Activated CD4-positive, alpha-beta T cell treated with anti-CD3 and anti-CD28 coated beads, Interleukin-2, amount 50 U/mL, for 24 hours (primary cell): ENCODE measurements around the gene TOE1.
A peak's percentile ranks its signal among the peaks of the same experiment; 100 is the strongest.

Source experiments
- DNase-seq, 2 donors: peaks; one replicate each; pipeline ENCODE4 v3.0.0-alpha.2; 2020; ENCODE audit warnings: low read depth in 1 of 2, low spot score in 1 of 2

TOE1 gene

GRCh38 chr1:45326627-45327623 is 13.0 kb upstream of the TOE1 start, which contains the start of gene HPDL:
Gene HPDL (plus strand): TSS chr1:45326895. CDS start chr1:45327149, 254 bp downstream.
- DNase-seq, result peak; percentile 48 to 72

- DNase-seq, result no peak
Measured at GRCh38 chr1:45327644-45328515, 12.1 kb upstream of the TOE1 start.

- no peak for DNase-seq
Measured at GRCh38 chr1:45328680-45329079, 11.3 kb upstream of the TOE1 start.

DNA sequence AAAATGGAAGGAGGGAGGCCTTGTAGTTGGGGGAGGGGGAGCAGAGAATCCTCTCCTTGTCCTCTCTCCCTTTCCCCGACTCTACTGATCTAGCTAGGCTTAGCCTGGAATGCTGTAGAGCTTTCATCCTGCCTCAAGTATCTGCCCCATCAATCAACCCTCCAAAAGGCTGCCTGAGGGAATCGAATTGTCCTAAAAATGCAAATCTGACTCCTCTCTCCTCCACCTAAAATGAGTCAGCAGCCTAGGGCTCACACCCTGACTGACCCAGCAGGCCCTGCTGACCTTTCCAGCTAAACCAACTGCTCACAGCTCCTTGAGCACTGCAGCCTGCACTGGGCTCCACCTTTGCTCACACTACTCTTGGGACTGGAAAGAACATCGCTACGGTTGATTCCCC is 10.5 kb upstream of the TOE1 start:
- no peak for DNase-seq

DNA sequence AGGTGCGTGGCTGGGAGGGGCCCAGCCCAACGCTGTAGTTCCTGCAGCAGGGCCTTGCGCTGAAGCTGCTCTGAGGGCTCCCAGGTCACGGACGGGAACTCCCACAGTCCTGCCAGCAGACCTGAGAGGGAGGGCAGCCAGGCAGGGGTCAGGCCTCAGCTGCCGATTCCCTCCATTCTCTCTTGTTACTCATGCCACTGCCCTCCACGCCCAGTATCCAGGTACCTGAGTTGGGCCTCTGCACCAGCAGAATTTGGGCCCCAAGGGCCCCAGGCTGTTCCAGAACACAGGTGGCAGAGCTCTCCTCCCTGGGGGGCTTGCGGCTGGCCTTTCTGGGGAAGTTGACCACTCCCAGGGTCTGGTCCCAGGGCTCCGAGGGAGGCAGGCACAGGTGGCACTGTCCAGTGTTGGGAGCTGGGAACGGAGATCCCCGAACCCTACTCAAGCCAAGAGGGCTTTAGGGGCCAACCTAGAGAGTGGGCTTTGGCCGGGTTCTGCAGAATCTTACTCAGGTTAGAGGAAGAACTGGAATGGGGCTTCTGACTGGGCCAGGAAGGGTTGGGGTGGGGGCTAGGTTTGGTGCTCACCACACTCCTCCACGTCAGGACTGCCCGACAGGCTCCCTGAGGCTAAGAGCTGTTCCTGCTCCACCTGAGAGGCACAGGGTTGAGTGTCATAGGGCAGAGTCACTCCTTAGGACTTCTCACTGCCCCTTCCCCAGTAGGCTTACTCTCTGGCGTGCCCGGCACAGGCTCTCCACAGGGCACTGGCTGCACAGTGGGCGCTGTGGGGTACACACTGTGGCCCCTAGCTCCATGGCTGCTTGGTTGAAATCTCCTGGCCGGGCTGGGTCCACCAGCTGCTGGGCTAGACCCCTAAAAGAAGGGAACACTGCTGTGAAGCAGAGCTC is 8.3 kb upstream of the TOE1 start:
- no peak for DNase-seq

DNA sequence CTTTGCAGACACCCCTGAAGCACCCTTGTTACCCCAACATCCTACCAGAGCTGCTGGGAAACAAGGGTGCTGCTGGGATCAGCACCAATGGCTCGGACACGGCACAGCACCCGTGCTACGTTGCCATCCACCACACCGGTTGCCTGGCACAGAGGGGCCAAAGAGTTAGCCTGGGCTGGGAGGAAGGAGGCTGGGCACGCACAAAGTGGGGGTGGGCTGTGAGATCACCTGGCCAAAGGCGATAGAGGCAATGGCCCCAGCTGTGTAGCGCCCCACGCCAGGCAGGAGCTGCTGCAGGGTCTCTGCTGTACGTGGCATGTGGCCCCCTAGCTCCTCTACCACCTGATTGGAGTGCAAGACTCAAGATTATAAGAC is 7.6 kb upstream of the TOE1 start:
- no peak for DNase-seq

- no peak for DNase-seq
Measured at GRCh38 chr1:45334308-45335245, 5.4 kb upstream of the TOE1 start.

DNA sequence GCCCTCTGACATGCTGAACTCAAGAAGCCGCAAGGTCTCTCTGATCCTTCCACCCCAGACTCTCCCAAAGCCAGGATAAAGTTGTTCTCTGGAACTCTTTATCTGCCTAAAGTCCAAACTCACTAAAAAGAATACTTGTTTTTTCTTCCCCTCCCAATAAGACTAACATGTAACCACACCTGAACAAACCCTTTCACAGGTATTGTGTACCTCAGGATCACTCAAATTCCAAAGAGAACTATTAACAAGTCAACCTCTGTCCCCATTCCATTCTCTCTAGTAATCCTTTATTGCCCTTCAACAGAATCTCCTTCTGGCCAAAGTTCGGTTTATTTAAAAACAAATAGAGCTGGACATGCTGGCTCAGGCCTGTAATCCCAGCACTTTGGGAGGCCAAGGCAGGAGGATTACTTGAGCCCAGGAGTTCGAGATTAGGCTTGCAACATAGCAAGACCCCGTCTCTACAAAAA is 4.1 kb upstream of the TOE1 start:
- DNase-seq, result no peak

- no peak for DNase-seq
Measured at GRCh38 chr1:45337630-45338325, 2.2 kb upstream of the TOE1 start.

DNA sequence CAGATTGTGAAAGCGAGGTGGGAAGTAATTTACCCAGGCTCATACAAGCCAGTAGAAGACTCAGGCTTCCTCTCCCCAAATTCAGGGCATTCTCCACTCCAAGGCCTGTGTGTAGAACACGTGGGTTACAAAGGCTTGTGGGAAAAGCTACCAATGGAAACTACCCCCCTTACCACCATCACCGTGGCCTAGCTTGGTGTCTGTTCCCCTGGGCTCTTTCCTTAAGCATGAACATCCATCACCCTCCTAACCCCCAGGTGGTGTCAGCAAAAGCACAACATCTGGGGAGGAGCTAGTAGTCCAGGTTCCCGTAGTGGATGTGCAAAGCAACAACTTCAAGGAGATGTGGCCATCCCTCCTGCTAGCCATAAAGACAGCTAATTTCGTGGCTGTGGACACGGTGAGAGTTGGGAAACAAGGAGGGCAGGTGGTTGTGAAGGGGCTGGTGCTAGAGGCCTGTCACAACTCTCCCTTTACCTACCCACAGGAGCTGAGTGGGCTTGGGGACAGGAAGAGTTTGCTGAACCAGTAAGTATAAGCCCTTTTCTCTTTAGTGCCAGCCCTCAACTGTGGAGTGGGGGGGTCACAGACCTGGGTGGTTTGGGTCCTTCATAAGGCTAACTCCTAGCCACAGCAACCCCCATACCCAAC is 971 bp downstream of the TOE1 start:
- DNase-seq, result no peak

GRCh38 chr1:45344499-45344898 is 4.5 kb downstream of the TOE1 start:
- no peak for DNase-seq

- no peak for DNase-seq
Measured at GRCh38 chr1:45345014-45345413, 5.0 kb downstream of the TOE1 start.

GRCh38 chr1:45346473-45346872 is 6.5 kb downstream of the TOE1 start:
- DNase-seq, result no peak

- DNase-seq, result no peak
Measured at GRCh38 chr1:45348020-45348419, 8.1 kb downstream of the TOE1 start.

DNA sequence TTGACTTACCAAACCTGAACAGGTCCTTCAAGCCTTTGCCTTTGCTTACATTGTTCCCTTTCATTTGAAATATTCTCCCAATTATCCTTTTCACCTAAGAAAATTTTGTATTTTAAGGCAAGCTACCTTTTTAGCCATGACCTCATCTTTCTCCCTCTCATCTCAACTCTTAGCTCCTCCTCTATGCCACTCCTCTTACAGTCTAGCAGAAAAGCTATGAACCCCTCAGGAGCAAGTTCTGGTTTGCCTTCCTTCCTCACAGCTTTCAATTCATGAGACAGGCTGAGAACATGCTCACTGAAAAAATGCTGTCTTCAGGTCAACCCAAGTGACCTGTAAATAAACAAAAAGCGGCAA is 8.6 kb downstream of the TOE1 start:
- DNase-seq, result no peak

DNA sequence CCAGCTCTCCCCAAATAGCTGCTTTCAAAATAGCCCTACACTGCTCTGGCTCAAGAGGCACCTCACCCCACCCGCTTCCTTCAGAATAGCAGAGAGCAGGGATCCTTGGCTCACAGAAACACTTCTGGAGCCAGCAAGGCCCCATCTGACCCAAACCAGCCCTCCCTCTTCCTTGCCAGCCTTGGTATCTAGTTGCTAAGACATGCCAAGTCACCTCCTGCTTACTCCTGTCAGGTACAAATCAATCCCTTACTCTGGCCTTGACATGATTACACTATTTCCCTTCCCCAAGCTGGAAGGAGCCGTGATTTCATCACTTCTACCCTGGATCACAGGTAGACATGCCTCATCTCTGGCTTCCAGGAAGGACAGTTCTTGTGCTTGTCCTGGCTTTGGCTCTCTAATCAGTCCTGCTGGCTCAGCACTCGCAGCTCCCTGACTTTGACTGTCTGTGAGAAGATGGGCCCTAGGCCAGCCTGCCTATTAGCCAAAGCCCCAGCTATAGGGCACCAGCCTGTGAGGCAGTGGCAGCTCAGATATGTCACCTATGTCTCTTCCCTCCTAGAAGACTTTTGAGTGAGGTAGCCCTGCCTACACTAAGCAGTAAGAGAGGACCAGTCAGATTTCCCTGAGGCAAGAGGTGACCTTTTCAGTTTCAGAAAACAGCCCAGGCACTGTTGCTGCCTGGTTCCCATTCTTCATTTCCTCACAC is 9.2 kb downstream of the TOE1 start:
- no peak for DNase-seq

GRCh38 chr1:45351508-45351907 is 11.5 kb downstream of the TOE1 start:
- no peak for DNase-seq

GRCh38 chr1:45353685-45354084 is 13.7 kb downstream of the TOE1 start:
- no peak for DNase-seq
